DMS 273 treated with DMSO at 0.1 percent for 48 hours (cell line): Measurements from ENCODE around the gene ARHGAP26.

Experiments
- DNase-seq: peaks from one replicate; lab custom pipeline; 2025; lab: John Stamatoyannopoulos, UW

Gene ARHGAP26

DNA sequence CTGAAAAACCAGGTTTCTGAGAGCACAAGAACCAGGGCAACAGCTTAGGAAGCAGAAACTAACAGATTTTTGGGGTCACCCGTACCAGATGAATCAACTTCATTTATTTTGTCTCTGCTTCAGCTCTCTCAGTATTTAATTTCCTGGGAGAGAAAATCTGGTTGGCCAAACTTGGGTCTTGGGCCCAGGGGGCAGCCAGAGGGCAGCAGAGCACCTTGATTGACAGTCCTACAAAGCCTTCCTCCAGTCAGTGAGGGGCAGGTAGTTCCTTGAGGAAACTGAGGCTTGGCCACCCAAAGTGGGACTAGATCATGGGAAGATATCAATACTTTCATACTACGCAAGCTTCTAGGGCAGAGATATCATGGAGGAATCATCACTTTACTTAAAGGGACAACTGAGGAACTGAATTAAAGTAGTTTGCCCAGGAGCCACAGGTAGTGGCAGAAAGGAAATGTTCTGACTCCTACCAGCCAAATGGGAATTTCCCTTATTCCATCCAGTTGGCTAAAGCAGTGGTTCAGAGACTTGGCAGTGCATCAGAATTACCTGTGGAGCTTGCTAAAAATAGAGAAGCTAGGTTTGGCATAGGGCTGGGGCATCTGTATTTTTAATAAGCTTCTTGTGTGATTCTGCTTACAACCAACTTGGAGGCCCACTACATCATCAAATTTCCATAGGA lies 21.5 kb upstream of the ARHGAP26 start:
- no peak for DNase-seq

DNA sequence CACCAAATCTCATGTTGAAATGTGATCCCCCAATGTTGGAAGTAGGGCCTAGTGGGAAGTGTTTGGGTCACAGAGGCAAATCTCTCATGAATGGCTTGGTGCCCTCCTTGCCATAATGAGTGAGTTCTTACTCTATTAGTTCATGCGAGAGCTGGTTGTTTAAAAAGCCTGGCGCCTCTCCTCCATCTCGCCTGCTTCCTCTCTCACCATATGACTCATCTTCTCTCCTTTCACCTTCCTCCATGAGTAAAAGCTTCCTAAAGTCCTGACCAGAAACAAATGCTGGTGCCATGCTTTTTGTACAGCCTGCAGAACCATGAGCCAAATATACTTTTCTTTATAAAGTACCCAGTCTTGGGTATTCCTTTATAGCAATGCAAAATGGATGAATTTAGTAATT lies 20.9 kb upstream of the ARHGAP26 start:
- DNase-seq: no peak

GRCh38 chr5:142753116-142753631 lies 17.0 kb upstream of the ARHGAP26 start:
- no peak for DNase-seq

GRCh38 chr5:142754031-142754430 lies 16.1 kb upstream of the ARHGAP26 start:
- no peak for DNase-seq

- no peak for DNase-seq
Observed at GRCh38 chr5:142756576-142756975, 13.6 kb upstream of the ARHGAP26 start.

GRCh38 chr5:142757564-142757963 lies 12.6 kb upstream of the ARHGAP26 start:
- no peak for DNase-seq

DNA sequence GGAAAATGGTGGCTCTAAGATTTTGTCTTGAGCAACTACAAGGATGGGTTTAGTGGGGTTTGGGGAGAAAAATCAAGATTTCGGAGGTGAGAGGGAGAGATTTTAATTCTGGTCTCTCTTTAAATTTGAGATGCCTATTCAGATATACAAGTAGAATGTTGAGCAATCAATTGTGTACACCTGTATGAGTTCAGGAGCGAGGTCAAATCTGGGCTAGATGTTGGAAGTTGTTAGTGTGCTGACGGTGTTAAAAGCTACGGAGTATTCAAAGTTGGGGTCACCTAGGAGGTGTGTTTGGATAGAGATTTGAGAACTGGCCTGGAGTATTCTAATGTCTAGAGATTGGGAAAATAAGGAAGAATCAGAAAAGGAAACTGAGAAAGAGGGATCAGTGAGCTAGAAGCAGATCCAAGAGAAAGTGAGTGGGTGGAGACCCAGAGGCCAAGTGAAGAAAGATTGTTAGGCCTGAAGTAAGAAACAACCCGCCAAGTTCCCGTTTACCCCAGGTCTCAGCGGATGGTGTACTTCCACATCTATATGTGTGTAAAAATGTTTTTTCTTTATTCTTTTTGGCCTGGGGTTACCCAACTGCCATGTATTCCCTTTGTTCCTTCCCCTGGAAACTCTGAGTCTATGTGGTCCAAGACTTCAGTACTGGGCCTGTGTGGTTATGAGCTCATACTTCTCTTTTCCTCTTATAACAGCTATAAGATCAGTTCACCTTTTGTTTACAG lies 11.9 kb upstream of the ARHGAP26 start:
- DNase-seq: no peak

- no peak for DNase-seq
Observed at GRCh38 chr5:142758796-142759145, 11.4 kb upstream of the ARHGAP26 start.

- no peak for DNase-seq
Observed at GRCh38 chr5:142763701-142764100, 6.5 kb upstream of the ARHGAP26 start.

DNA sequence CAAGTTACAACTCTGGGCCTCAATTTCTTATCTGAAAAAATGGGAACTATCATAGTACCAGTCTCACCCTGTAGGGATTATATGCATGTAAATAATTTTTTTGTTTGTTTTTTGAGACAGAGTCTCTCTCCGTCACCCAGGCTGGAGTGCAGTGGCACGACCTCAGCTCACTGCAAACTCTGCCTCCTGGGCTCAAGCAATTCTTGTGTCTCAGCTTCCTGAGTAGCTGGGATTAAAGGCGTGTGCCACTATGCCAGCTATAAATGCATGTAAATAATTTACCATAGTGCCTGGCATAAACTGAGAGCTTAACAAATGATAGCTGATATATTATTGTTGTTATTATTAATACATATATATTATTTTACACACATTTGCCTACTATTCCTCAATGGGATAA lies 3.0 kb upstream of the ARHGAP26 start:
- DNase-seq: no peak

DNA sequence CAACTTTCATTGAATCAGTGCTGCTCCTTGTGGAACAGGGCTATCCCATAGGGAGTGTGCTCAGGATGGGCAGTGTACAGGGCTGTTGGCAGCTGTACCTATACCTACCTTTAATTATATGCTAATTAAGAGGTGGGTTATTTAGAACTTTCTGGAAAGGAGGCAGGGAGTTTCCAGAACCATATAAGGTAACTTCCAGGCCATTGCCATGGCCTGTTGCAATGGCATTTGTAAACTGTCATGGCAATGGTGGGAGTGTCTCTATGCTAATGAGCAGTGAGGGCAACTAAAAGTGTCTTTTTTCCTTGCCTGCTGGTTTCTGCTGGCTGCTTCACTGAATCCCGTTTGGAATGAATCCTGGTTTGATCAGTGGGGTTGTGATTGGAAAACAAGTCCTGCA lies 2.3 kb upstream of the ARHGAP26 start:
- DNase-seq: no peak

GRCh38 chr5:142769251-142769792 lies 855 bp upstream of the ARHGAP26 start:
- no peak for DNase-seq

DNA sequence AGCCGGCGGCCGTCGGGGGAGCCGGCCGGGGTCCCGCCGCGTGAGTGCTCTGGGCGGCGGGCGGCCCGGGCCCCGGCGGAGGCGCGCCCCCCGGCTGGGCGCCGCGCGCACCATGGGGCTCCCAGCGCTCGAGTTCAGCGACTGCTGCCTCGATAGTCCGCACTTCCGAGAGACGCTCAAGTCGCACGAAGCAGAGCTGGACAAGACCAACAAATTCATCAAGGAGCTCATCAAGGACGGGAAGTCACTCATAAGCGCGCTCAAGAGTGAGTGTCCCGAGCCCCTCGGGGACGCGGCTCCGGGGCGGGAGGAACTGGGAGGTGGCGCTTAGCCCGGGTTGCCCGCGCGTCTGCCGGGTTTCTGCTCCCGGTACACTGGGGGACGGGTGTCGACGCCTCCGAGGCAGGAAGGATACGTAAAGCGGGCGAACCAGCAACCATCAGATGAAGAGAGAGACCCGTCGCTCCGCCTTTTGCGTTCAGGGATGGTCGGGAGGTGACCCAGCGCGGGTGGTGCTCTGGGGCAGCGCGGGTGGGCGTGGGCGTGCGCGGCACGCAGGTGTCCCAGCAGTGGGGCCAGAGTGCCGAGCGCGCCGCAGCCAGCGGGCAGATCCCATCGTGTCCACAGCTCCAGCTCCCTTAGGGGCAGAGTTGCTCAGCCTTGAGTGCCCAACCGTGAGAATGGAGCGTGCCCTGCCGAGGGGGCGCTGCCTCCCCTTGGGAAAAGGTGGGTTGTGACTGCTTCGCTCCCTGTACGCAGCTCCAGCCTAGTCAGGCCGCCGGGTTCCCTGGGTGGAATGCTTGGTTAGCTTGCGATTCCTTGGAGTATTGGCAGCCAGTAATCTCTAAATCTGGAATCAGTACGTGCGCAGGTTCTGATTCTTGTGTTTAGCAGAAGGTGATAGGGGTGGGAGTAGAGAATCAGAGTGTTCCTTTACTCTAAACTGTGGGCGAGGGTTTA lies 753 bp downstream of the ARHGAP26 start:
- DNase-seq: peak; percentile 21

DNA sequence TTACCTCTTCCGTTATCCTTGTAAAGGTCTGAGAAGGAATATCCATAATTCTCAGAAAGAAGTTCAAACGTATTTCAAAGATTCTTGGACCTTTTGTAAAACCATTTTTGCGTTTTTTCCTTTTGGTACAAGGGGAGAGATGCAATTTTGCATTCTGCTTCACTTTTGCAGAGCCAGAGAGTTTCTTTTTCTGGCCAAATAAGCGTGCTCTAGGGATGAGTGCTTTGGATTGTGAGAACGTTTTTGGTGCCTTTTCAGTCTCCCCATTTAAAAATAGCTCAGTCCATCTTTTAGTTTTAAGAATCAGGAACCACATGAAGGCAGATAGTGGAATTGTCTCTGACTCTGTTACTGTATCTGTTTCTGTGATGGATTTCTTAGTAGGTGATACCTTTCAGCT lies 1.5 kb downstream of the ARHGAP26 start:
- no peak for DNase-seq

GRCh38 chr5:142772446-142773293 lies 2.5 kb downstream of the ARHGAP26 start:
- DNase-seq: no peak

DNA sequence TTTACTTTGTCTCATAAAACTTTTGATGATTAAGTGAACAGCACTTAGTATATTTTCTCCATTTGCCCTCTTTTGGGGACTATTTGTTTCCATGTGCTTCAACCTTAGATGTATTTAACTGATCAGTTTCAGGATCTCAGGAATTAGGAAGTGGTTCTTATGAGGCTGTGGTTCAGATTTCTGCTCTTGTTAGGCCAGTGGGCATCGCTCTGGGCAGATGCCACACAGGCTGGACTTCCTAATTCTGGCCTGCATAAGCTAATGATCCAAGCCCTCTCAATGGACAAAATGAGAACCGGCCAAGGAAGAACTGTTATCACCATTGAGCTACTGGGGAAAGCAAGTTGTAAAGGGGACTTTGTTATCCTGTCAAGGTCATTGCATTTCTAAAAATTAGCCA lies 6.9 kb downstream of the ARHGAP26 start:
- DNase-seq: no peak

DNA sequence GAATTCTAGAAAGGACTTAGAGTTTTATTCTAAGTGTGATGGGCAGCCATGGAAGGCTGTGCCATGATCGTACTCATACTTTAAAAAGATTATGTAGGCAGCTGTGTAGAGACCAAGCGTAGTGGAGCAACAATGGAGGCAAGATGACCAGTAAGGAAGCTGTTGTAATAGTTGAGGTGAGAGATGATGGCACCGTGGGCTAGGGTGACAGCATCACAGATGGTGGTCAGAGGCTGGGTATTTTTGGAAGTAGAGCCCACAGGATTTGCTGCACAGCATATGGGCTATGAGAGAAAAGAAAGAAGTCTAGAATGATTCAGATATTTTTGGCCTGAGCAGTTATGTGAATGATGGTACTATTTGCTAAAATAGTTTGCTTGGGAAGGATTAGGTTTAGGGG lies 7.7 kb downstream of the ARHGAP26 start:
- DNase-seq: no peak

GRCh38 chr5:142779163-142779840 lies 9.1 kb downstream of the ARHGAP26 start:
- peak; percentile 50 for DNase-seq

- DNase-seq: no peak
Observed at GRCh38 chr5:142780871-142781270, 10.7 kb downstream of the ARHGAP26 start.

DNA sequence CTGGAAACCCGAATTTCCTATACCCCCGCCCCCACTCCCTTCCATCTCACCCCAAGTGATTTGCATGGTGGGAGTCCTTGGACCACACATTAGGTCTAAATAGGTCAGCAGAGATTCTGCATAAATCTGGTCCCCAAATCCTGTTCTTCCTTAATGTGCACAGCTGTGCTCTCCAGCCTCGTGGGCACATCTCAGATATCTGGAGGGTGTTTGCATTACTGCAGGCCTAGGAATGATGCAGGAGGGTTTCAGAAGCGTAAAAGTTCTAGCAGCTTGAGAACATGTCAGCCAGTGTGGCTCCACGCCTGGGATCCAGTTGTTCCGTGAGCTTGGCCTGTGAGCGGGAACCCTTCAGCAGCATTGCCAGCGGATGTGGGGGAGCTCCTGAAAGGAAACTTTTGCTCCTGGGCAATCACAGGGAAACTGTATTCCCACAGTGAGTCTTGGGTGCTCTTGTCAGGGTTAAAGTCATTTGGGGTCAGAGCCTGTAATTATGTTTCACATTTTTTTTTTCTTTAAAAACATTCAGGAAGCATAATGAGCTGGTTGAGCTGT lies 12.9 kb downstream of the ARHGAP26 start:
- no peak for DNase-seq
